Mucosa of descending colon (tissue), 3 donors: ENCODE measurements around the gene TC2N. TPM values are rescaled to one million over a fixed set of nuclear protein-coding genes. Genes with fewer than 3 reads are reported as not detected.

ENCODE experiments used
- ATAC-seq: fragments of 200-7000 bp; cut with Tn5 transposase; one replicate; pipeline ENCODE4 v1.9.1; 2020; ENCODE audit warnings: mild to moderate bottlenecking, moderate library complexity
- DNase-seq, 3 donors: peaks; one replicate each; pipeline ENCODE4 v3.0.0-alpha.2; 2020
- H3K36me3 ChIP-seq: fragments of 200-600 bp; one replicate; pipeline ENCODE4 v1.8.0; 2021; ENCODE audit warnings: low read depth, mild to moderate bottlenecking
- H3K4me1 ChIP-seq: fragments of 200-600 bp; one replicate; pipeline ENCODE4 v1.8.0; 2021; ENCODE audit warnings: low read depth, mild to moderate bottlenecking
- H3K4me3 ChIP-seq: fragments of 200-600 bp; one replicate; pipeline ENCODE4 v1.8.0; 2021; ENCODE audit warnings: mild to moderate bottlenecking
- H3K9me3 ChIP-seq: fragments of 200-600 bp; one replicate; pipeline ENCODE4 v1.8.0; 2021; ENCODE audit warnings: mild to moderate bottlenecking
- intact Hi-C, 2 donors: fragments of 100-400 bp; cut with DNase I in 1 of 2; cut with micrococcal nuclease in 1 of 2; formaldehyde crosslinking; loops; one replicate each; pipeline versions ENCODE4 v1.11.0 to v1.11.1; 2022; cut with DNase I, micrococcal nuclease
- total RNA-seq, 3 donors: library from RNA; stranded (reverse); fragmentation: NEBNext Ultra II Directional in 2 of 3; extraction: Animal tissue kit (Norgen Biotek cat#: 25700) in 2 of 3; gene quantifications; one replicate each; pipeline versions ENCODE4 v1.2.1 to v1.2.4, GENCODE V29; 2021 to 2023
- TF ChIP-seq, protein P1 (sequence below): fragments of 200-600 bp; IDR thresholded peaks from one replicate; pipeline ENCODE4 v1.8.0; 2022; ENCODE audit warnings: antibody characterized with exemption, mild to moderate bottlenecking
- donor health status: DM: no; HTN: no; CAD: no; lungs with moderate emphysema.
- donor health status: DM: no; HTN: no; CAD: no.
- donor health status: DM: no; HTN: yes; CAD: no.

The TC2N gene
- total RNA-seq, 3 donors from 2014 or later: 39.0 to 75.1 (median 63.6) TPM

GRCh38 chr14:91877376-91877915, 10.1 kb upstream of the TC2N start:
- peaks cover 11% of the 10 kb centered on the region for H3K4me1 ChIP-seq
- no peaks in the 10 kb centered on the region for H3K9me3 ChIP-seq
- DNase-seq: no peak
- H3K36me3 ChIP-seq: no peaks in the 10 kb centered on the region
- TF ChIP-seq, protein P1, sequence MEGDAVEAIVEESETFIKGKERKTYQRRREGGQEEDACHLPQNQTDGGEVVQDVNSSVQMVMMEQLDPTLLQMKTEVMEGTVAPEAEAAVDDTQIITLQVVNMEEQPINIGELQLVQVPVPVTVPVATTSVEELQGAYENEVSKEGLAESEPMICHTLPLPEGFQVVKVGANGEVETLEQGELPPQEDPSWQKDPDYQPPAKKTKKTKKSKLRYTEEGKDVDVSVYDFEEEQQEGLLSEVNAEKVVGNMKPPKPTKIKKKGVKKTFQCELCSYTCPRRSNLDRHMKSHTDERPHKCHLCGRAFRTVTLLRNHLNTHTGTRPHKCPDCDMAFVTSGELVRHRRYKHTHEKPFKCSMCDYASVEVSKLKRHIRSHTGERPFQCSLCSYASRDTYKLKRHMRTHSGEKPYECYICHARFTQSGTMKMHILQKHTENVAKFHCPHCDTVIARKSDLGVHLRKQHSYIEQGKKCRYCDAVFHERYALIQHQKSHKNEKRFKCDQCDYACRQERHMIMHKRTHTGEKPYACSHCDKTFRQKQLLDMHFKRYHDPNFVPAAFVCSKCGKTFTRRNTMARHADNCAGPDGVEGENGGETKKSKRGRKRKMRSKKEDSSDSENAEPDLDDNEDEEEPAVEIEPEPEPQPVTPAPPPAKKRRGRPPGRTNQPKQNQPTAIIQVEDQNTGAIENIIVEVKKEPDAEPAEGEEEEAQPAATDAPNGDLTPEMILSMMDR: no peak
- no peak overlapping the region for H3K4me3 ChIP-seq
- no peak for ATAC-seq
- intact Hi-C loops: no loop called here

DNA sequence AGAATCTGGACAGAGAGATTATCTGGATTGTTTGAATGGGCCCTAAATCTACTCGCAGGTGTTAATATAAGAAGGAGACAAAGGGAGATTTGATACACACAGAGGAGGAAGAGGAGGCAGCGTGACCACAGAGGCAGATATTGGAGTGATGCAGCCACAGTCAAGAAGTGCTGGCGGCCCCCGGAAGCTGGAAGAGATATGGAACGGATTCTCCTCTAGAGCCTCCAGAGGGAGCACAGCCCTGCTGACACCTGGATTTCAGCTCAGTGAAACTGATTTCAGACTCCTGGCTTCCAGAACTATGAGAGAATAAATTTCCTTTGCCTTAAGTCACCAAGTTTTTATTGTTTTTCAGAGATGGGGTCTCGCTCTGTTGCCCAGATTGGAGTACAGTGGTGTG, 9.2 kb upstream of the TC2N start:
- Histone ChIP-seq H3K4me3 (no peak overlapping the region), H3K4me1 (peaks cover 18% of the 10 kb centered on the region), H3K36me3 (no peaks in the 10 kb centered on the region), H3K9me3 (no peaks in the 10 kb centered on the region)
- ATAC-seq (no peak), DNase-seq (no peak)
- TF ChIP-seq, protein P1: no peak
- intact Hi-C loops: no loop called here

- peak; percentile 58 for ATAC-seq
- H3K4me1 ChIP-seq: peaks cover 23% of the 10 kb centered on the region
Observed at GRCh38 chr14:91875525-91876286, 8.4 kb upstream of the TC2N start.

GRCh38 chr14:91873471-91874415, 6.4 kb upstream of the TC2N start:
- ATAC-seq: peak; percentile 25
- no peak overlapping the region for H3K4me3 ChIP-seq
- peak in 2 of 3 donors; percentile 44 to 54 for DNase-seq
- H3K36me3 ChIP-seq: no peaks in the 10 kb centered on the region
- H3K9me3 ChIP-seq: no peaks in the 10 kb centered on the region
- H3K4me1 ChIP-seq: peaks cover 31% of the 10 kb centered on the region
- intact Hi-C loops: no loop called here
- TF ChIP-seq, protein P1: no peak

More at GRCh38 chr14:91875525-91876286, 8.4 kb upstream of the TC2N start:
- Histone ChIP-seq H3K4me3 (no peak overlapping the region), H3K9me3 (no peaks in the 10 kb centered on the region), H3K36me3 (no peaks in the 10 kb centered on the region)
- TF ChIP-seq, protein P1: no peak
- DNase-seq: peak; percentile 66 to 72 (median 70)
- intact Hi-C loops: no loop called here
